Activated naive CD4-positive, alpha-beta T cell treated with anti-CD3 and anti-CD28 coated beads, Interleukin-2, amount 10 ng/mL, durations not matched to agents 5 hours and 36 hours (primary cell): ENCODE data around the gene EXOC3L2. TPM values are rescaled to one million over a fixed set of nuclear protein-coding genes. Genes with fewer than 3 reads are reported as not detected.

Source experiments
- total RNA-seq, 2 experiments: library from RNA; stranded (reverse); gene quantifications; one replicate each; pipeline ENCODE4 v1.2.3, GENCODE V29; 2021

EXOC3L2 gene
- total RNA-seq: not detected

DNA sequence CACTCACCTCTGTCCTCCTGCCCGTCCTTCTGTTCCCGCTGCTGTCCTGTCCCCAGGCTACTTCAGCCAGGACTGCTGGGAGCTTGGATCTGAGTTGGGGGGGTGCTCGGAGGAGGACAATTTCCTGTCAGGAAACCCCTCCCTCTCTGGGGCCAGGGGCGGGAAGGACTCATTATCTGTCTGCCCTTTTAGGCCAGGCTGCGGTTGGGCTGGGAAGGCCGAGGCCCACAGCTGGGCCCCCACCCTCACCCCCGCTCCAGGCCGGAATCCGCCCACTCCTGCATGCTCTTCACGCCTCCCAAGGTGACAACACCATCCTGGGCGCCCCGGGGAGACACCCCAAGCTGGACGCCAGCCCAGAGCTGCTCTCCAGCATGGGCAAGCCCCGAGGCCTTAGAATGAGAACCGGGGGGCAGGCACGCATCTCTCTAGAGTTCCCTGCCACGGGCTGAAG, at the start of gene EXOC3L2:
Gene EXOC3L2 (minus strand): TSS at position 74 of the 454 bp plus-strand sequence. CDS start 6,362 bp downstream, outside the sequence.

DNA sequence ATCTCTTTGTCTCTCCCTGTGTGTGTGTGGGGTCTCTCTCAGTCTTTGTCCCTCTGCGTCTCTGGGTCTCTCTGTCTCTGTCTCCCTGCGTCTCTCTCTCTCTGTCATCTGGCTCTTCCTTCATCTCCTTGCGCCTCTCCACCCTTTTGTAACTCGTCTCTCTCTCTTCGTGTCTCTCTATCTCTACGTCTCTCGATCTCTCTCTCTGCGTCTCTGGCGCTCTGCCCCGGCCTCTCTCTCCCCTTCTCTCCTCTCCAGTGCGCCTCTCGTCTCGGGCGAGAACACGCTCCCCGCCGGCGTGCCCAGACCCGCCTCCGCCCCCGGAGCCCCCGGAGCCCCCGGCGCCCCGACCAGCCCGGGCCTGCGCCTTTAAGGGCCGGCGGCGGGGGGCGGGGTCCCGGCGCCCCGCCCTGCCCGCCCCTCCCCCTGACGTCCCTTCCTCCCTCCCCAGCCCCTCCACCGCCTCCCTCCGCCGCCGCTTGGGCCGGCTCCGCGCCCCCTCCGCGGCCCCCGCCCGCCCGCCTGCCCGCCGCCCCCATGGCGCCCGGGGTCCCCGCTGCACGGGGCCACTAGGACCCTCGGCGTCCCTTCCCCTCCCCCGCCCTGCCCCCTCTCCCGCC, 5.7 kb upstream of the EXOC3L2 start, which contains the start of gene MARK4:
Gene MARK4 (plus strand): TSS at position 440 of the 620 bp plus-strand sequence. CDS start 318 bp downstream, outside the sequence.

DNA sequence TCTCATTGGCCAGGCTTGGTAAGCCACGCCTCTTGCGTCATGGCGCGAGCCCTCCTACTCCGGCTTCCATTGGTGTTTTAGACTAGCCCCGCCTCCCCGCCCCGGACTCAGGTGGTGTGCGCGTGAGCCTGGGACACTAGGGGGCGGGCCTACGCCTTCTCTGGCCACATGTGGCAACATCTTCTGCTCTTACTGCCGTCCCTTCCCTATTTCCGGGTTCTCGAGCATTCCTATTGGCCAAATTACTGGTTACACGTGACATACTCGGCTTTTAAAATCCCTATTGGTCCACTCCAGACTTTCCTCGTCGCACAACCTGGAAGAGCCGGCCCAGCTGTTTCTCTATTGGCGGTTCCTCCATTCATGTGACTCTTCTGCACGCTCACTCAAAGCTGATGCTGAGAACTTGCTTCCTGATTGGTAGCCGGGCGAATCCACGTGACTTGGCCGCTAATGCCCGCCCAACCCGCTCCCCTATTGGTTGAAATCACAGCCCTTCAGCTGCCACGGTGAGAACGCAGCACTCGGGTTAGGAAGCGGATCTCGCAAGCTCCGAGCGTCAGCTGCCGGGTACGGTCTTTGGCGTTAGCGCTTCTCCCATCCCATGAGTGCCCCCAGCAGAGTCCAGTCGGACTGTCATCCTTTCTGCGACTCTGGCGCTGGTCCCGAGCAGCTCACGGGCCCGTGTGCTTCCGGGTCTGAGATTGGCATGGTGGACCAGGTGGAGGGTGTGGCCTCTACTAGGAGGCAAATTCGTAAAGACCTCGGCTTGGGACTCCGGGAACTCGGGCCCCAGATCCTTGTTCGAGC, 66.7 kb downstream of the EXOC3L2 start, which contains the start of gene BLOC1S3:
Gene BLOC1S3 (plus strand): TSS at position 523 of the 810 bp plus-strand sequence. CDS start 513 bp downstream, outside the sequence.

DNA sequence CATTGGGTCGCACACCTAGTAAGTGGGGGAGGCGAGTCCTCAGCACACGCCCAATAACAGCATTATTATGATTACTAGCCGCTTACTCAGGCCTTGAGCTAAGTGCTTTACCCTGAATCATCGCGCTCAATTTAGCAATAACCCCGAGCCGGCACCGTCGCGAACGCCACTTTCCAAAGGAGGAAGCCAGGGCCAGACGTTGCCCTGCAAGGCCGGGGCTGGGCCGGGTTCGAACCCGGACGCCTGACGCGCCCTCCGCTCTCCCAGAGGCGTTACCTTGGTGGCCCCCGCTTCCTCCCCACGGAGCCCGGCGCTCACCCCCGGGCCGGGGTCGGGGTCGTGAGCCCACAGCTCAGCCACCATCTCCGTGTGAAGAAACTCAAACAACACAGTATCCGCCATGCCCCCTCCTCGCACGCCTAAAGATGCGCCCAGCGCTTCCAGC, 67.4 kb downstream of the EXOC3L2 start, which contains the start of gene TRAPPC6A:
Gene TRAPPC6A (minus strand): TSS at position 421 of the 445 bp plus-strand sequence. CDS start 19 bp downstream, at position 402.

Other genes with a start within 250 kb of the EXOC3L2 start
- gene RELB, start 243.9 kb downstream of the EXOC3L2 start, total RNA-seq: 10 to 100 TPM; 28.5 to 28.9 TPM
- gene CLASRP, start 206.4 kb downstream of the EXOC3L2 start, total RNA-seq: 100 to 1,000 TPM in 1 of 2 experiments, 10 to 100 TPM in 1; 94.6 to 107 TPM
- 1 to 10 TPM; 3.1 to 3.8 TPM for gene ZNF296, start 168.9 kb downstream of the EXOC3L2 start, total RNA-seq
- gene GEMIN7, start 166.1 kb downstream of the EXOC3L2 start, total RNA-seq: 10 to 100 TPM; 23.5 to 23.8 TPM
- gene PPP1R37, start 152.2 kb downstream of the EXOC3L2 start, total RNA-seq: 10 to 100 TPM; 21.2 to 21.6 TPM
- under 1 TPM; 0.24 to 0.35 TPM for gene NKPD1, start 84.4 kb downstream of the EXOC3L2 start, total RNA-seq
- 100 to 1,000 TPM in 1 of 2 experiments, 10 to 100 TPM in 1; 97.9 to 102 TPM for gene TRAPPC6A, start 67.2 kb downstream of the EXOC3L2 start, total RNA-seq
- gene BLOC1S3, start 66.6 kb downstream of the EXOC3L2 start, total RNA-seq: 10 to 100 TPM; 16.7 to 18.7 TPM
- 10 to 100 TPM; 22.1 to 25.2 TPM for gene MARK4, start 5.9 kb upstream of the EXOC3L2 start, total RNA-seq
- gene CKM, start 77.5 kb upstream of the EXOC3L2 start, total RNA-seq: not detected
- gene KLC3, start 95.3 kb upstream of the EXOC3L2 start, total RNA-seq: not detected
- 10 to 100 TPM; 22.9 to 24.5 TPM for gene ERCC2, start 125.2 kb upstream of the EXOC3L2 start, total RNA-seq
- gene PPP1R13L, start 159.7 kb upstream of the EXOC3L2 start, total RNA-seq: 10 to 100 TPM; 18.1 to 24.4 TPM
- 1 to 10 TPM; 6.2 to 6.7 TPM for gene POLR1G, start 161.2 kb upstream of the EXOC3L2 start, total RNA-seq
- 10 to 100 TPM; 58.1 to 60.7 TPM for gene ERCC1, start 178.5 kb upstream of the EXOC3L2 start, total RNA-seq
- gene FOSB, start 222.6 kb upstream of the EXOC3L2 start, total RNA-seq: 1 to 10 TPM; 8.2 to 9.8 TPM